GM23248 (cell line): ENCODE measurements around the gene PADI2. TPM values are rescaled to one million over a fixed set of nuclear protein-coding genes. Genes with fewer than 3 reads are reported as not detected.
A peak's percentile ranks its signal among the peaks of the same experiment; 100 is the strongest.

ENCODE experiments used
- DNase-seq: peaks from one replicate; pipeline ENCODE4 v3.0.0-alpha.2; 2015
- H2AFZ ChIP-seq: fragments of 200-600 bp; sonication (generic); 2 replicates; pipeline ENCODE4 v1.6.1; 2016; ENCODE audit warnings: antibody characterized with exemption
- H3F3A ChIP-seq: fragments of 200-600 bp; sonication (generic); 2 replicates; pipeline ENCODE4 v1.6.1; 2016; ENCODE audit warnings: mild to moderate bottlenecking, antibody characterized with exemption, mixed run types; ENCODE audit not compliant: insufficient read depth
- H3K27ac ChIP-seq: fragments of 200-600 bp; sonication (generic); 2 replicates; pipeline ENCODE4 v1.5.1; 2016; ENCODE audit warnings: mild to moderate bottlenecking
- H3K27me3 ChIP-seq: fragments of 200-600 bp; sonication (generic); replicated peaks from 2 replicates; pipeline ENCODE4 v1.6.1; 2016; ENCODE audit warnings: mild to moderate bottlenecking; ENCODE audit not compliant: insufficient read depth
- H3K36me3 ChIP-seq: fragments of 200-600 bp; sonication (generic); 2 replicates; pipeline ENCODE4 v1.6.1; 2016; ENCODE audit warnings: low read depth, mild to moderate bottlenecking
- H3K4me1 ChIP-seq: fragments of 200-600 bp; sonication (generic); 2 replicates; pipeline ENCODE4 v1.6.1; 2016; ENCODE audit warnings: mild to moderate bottlenecking; ENCODE audit not compliant: insufficient read depth
- H3K4me2 ChIP-seq: fragments of 200-600 bp; sonication (generic); one replicate; pipeline ENCODE4 v1.6.1; 2016; ENCODE audit warnings: mild to moderate bottlenecking; ENCODE audit not compliant: unreplicated experiment
- H3K4me3 ChIP-seq: fragments of 200-600 bp; sonication (generic); 2 replicates; pipeline ENCODE4 v1.5.1; 2016; ENCODE audit warnings: mild to moderate bottlenecking
- H3K79me2 ChIP-seq: fragments of 200-600 bp; sonication (generic); 2 replicates; pipeline ENCODE4 v1.6.1; 2016; ENCODE audit warnings: mild to moderate bottlenecking; ENCODE audit not compliant: insufficient read depth
- H3K9ac ChIP-seq: fragments of 200-600 bp; sonication (generic); 2 replicates; pipeline ENCODE4 v1.6.1; 2016; ENCODE audit warnings: mild to moderate bottlenecking
- H3K9me2 ChIP-seq: fragments of 200-600 bp; sonication (generic); 2 replicates; pipeline ENCODE4 v1.6.1; 2016; ENCODE audit warnings: mixed run types, mild to moderate bottlenecking, moderate library complexity; ENCODE audit not compliant: insufficient read depth
- H3K9me3 ChIP-seq: fragments of 200-600 bp; sonication (generic); one replicate; pipeline ENCODE4 v1.6.1; 2017; ENCODE audit warnings: low read depth
- H4K20me1 ChIP-seq: fragments of 200-600 bp; sonication (generic); 2 replicates; pipeline ENCODE4 v1.6.0; 2016; ENCODE audit not compliant: insufficient read depth
- EZH2 ChIP-seq: fragments of 200-600 bp; sonication (generic); IDR thresholded peaks from 2 replicates; pipeline ENCODE4 v1.6.1; 2018; ENCODE audit warnings: antibody characterized with exemption, mild to moderate bottlenecking; ENCODE audit not compliant: insufficient read depth, poor library complexity, severe bottlenecking
- EZH2phosphoT487 ChIP-seq: fragments of 200-600 bp; sonication (generic); IDR thresholded peaks from 2 replicates; pipeline ENCODE4 v1.6.1; 2018; ENCODE audit warnings: antibody characterized with exemption, moderate library complexity, mild to moderate bottlenecking, low read depth; ENCODE audit not compliant: insufficient read depth
- WGBS, 2 experiments: methylation state at CpG; one replicate each; pipeline ENCODE4 v1.1.6; 2015 to 2017; ENCODE audit warnings: low lambda C conversion rate in 2 of 2, low coverage in 1 of 2; ENCODE audit errors: missing lambda C conversion rate in 2 of 2; 5-methylcytosine and 5-hydroxymethylcytosine counted together
- in situ Hi-C: fragments of 300-500 bp; cut with MboI; formaldehyde crosslinking; loops from 2 replicates; pipeline ENCODE4 v1.15.0; 2020
- polyA plus RNA-seq: library from polyadenylated mRNA; unstranded; fragments of >200 nt; fragmentation: Nextera tagmentation; extraction: Ambion mirVana; gene quantifications from 2 replicates; pipeline ENCODE4 v1.2.1, GENCODE V29; 2016
- total RNA-seq: library from RNA; depleted of rRNA; stranded (reverse); fragments of >200 nt; shearing (Covaris generic); gene quantifications from 2 replicates; pipeline ENCODE4 v1.2.3, GENCODE V29; 2014

Gene PADI2
- total and polyA plus RNA-seq, 2 experiments from 2014 or later, result 0.11 to 0.22 TPM

GRCh38 chr1:17028662-17029188, 90.5 kb downstream of the PADI2 start:
- 36 to 53% methylated on average over 5 of the region's 5 CpGs for WGBS, 2 experiments
- peak; percentile 31 for DNase-seq
- no peak overlapping the region for H2AFZ ChIP-seq
- H3K27ac ChIP-seq, result peak overlapping the region; percentile 12; the same call in 1 of the 2 replicates
- H3K9me3 ChIP-seq, result no peaks in the 10 kb centered on the region
- no peak for TF ChIP-seq EZH2
- no peak for TF ChIP-seq EZH2phosphoT487
- in situ Hi-C loops, result no loop called here
- H3F3A ChIP-seq, result peaks cover 19% of the 10 kb centered on the region
- H3K4me2 ChIP-seq, result no peak overlapping the region
- H3K9me2 ChIP-seq, result no peaks in the 10 kb centered on the region
- H3K27me3 ChIP-seq, result no peaks in the 10 kb centered on the region
- H4K20me1 ChIP-seq, result no peaks in the 10 kb centered on the region
- H3K9ac ChIP-seq, result 0 out of 2 replicates have a peak overlapping the region, but pooled peaks have one; percentile 23
- peaks cover 34% of the 10 kb centered on the region for H3K36me3 ChIP-seq
- H3K4me3 ChIP-seq, result no peak overlapping the region
- peaks cover 19% of the 10 kb centered on the region for H3K4me1 ChIP-seq
- H3K79me2 ChIP-seq, result peaks cover 5% of the 10 kb centered on the region; the same call in 1 of the 2 replicates

- DNase-seq, result no peak
- Histone ChIP-seq H4K20me1 (no peaks in the 10 kb centered on the region), H3K9me2 (no peaks in the 10 kb centered on the region), H3K36me3 (peaks cover 39% of the 10 kb centered on the region), H3K27me3 (no peaks in the 10 kb centered on the region), H3K79me2 (peaks cover 5% of the 10 kb centered on the region; the same call in 1 of the 2 replicates), H3K4me2 (peak overlapping the region; percentile 12), H3K4me3 (no peak overlapping the region), H3K9ac (peak overlapping the region; percentile 23; the same call in 1 of the 2 replicates), H3K9me3 (no peaks in the 10 kb centered on the region), H3K4me1 (peaks cover 19% of the 10 kb centered on the region), H3F3A (peaks cover 19% of the 10 kb centered on the region), H2AFZ (no peak overlapping the region), H3K27ac (peak overlapping the region; percentile 71)
- WGBS, 2 experiments, result 67 to 72% methylated on average over 2 of the region's 2 CpGs
- in situ Hi-C loops, result no loop called here
- TF ChIP-seq EZH2 (no peak), EZH2phosphoT487 (no peak)
These were observed 91.4 kb downstream of the PADI2 start for GRCh38 chr1:17027900-17028299.

DNA sequence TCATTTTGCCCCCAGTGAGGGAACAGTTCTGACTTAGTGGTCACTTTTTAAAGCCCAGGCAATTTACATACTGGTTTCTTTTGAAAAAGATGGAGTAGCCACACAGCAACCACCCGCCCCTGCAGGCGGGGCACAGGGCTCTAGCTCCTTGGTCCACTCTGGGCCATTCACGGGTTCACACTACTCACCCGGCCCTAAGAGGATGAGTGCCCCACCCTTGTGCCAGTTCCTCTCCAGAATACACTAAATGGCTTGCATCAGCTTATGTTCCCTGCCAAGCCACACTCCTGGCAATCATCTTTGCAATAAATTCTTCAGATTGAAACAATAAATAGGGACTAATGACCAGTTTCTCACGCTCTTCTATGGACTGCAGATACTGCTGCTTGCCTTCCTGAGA, 91.8 kb downstream of the PADI2 start:
- no peak for TF ChIP-seq EZH2phosphoT487
- no peak for TF ChIP-seq EZH2
- Histone ChIP-seq H3K36me3 (peaks cover 39% of the 10 kb centered on the region), H3K4me2 (no peak overlapping the region), H2AFZ (no peak overlapping the region), H3K9ac (peak overlapping the region; percentile 28; the same call in 1 of the 2 replicates), H3K79me2 (peaks cover 5% of the 10 kb centered on the region; the same call in 1 of the 2 replicates), H3K9me2 (no peaks in the 10 kb centered on the region), H3K4me1 (peaks cover 19% of the 10 kb centered on the region), H3K4me3 (no peak overlapping the region), H3F3A (peaks cover 19% of the 10 kb centered on the region), H3K27me3 (no peaks in the 10 kb centered on the region), H3K27ac (peak overlapping the region; percentile 71), H4K20me1 (no peaks in the 10 kb centered on the region), H3K9me3 (no peaks in the 10 kb centered on the region)
- DNase-seq, result peak; percentile 76
- in situ Hi-C loops, result no loop called here
- WGBS, 2 experiments, result 45 to 46% methylated on average over 5 of the region's 5 CpGs

- Histone ChIP-seq H3F3A (peaks cover 23% of the 10 kb centered on the region), H3K4me3 (no peak overlapping the region), H3K79me2 (no peaks in the 10 kb centered on the region), H3K9me2 (no peaks in the 10 kb centered on the region), H3K4me2 (no peak overlapping the region), H3K36me3 (peaks cover 44% of the 10 kb centered on the region), H3K9ac (no peak overlapping the region), H4K20me1 (no peaks in the 10 kb centered on the region), H3K27me3 (no peaks in the 10 kb centered on the region), H3K4me1 (peaks cover 19% of the 10 kb centered on the region), H3K27ac (no peak overlapping the region), H3K9me3 (no peaks in the 10 kb centered on the region), H2AFZ (no peak overlapping the region)
- no peak for TF ChIP-seq EZH2phosphoT487
- no peak for TF ChIP-seq EZH2
- 100% methylated on average over 1 of the region's 1 CpG for WGBS, 2 experiments
- in situ Hi-C loops, result no loop called here
- no peak for DNase-seq
These were observed 94.5 kb downstream of the PADI2 start for GRCh38 chr1:17024721-17025120.

GRCh38 chr1:17023573-17023972, 95.7 kb downstream of the PADI2 start:
- Histone ChIP-seq H2AFZ (no peak overlapping the region), H3K27me3 (no peaks in the 10 kb centered on the region), H3K79me2 (no peaks in the 10 kb centered on the region), H3K9ac (no peak overlapping the region), H3K4me3 (no peak overlapping the region), H3K9me3 (no peaks in the 10 kb centered on the region), H4K20me1 (no peaks in the 10 kb centered on the region), H3K4me1 (peaks cover 16% of the 10 kb centered on the region), H3F3A (peaks cover 30% of the 10 kb centered on the region), H3K27ac (no peak overlapping the region), H3K4me2 (no peak overlapping the region), H3K9me2 (no peaks in the 10 kb centered on the region), H3K36me3 (peaks cover 47% of the 10 kb centered on the region)
- 95 to 98% methylated on average over 3 of the region's 3 CpGs for WGBS, 2 experiments
- in situ Hi-C loops, result no loop called here
- no peak for DNase-seq
- no peak for TF ChIP-seq EZH2
- no peak for TF ChIP-seq EZH2phosphoT487
